Hepatocyte (in vitro differentiated cells): ENCODE measurements around the gene MZF1.

Experiments used
- EZH2phosphoT487 ChIP-seq: fragments of 200-600 bp; sonication (generic); IDR thresholded peaks from one replicate; pipeline ENCODE4 v1.6.1; 2018; ENCODE audit warnings: antibody characterized with exemption, mild to moderate bottlenecking, low read depth, moderate library complexity; ENCODE audit not compliant: unreplicated experiment, severe bottlenecking
- TF ChIP-seq, protein P1 (sequence below): fragments of 200-600 bp; sonication (generic); IDR thresholded peaks from 2 replicates; pipeline ENCODE4 v1.5.1; 2016; ENCODE audit warnings: antibody characterized with exemption, mild to moderate bottlenecking; ENCODE audit not compliant: poor library complexity

DNA sequence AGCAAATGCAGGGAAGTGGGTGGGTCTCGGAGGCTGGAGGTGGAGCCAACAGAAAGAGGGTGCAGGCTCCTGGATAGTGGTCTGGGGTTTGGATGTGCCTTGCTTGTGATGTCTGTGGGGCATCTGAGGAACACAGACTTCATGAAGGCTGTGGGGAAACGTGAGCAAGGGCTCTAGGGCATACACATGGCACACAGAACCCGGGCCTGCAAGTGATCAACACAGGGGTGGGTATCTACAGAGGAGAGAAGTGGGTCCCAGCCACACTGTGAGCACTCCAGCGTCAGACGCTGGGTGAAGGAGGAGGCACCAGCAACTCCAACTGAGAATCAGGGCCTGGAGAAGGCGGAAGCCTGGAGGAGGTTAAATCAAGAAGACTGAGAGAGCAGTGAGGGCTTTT is 9.3 kb downstream of the MZF1 start:
- TF ChIP-seq, protein P1, sequence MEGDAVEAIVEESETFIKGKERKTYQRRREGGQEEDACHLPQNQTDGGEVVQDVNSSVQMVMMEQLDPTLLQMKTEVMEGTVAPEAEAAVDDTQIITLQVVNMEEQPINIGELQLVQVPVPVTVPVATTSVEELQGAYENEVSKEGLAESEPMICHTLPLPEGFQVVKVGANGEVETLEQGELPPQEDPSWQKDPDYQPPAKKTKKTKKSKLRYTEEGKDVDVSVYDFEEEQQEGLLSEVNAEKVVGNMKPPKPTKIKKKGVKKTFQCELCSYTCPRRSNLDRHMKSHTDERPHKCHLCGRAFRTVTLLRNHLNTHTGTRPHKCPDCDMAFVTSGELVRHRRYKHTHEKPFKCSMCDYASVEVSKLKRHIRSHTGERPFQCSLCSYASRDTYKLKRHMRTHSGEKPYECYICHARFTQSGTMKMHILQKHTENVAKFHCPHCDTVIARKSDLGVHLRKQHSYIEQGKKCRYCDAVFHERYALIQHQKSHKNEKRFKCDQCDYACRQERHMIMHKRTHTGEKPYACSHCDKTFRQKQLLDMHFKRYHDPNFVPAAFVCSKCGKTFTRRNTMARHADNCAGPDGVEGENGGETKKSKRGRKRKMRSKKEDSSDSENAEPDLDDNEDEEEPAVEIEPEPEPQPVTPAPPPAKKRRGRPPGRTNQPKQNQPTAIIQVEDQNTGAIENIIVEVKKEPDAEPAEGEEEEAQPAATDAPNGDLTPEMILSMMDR = no peak
- TF ChIP-seq EZH2phosphoT487 = no peak
